ENCODE measurements around the gene PLCXD3.

GRCh38 chr5:41309275-41309674, 201.1 kb downstream of the PLCXD3 start:
- TF ChIP-seq NFE2L1 (CRISPR knock-in tag; IDR thresholded peaks at IDR 0.05) (no peak), KAT7 (CRISPR knock-in tag; IDR thresholded peaks at IDR 0.05; ENCODE audit: borderline replicate concordance) (no peak), TP53 (CRISPR knock-in tag; IDR thresholded peaks at IDR 0.05) (no peak), ATF1 (CRISPR knock-in tag; IDR thresholded peaks at IDR 0.05) (no peak), NR3C1 (CRISPR knock-in tag; conservative IDR thresholded peaks at IDR 0.05; ENCODE audit: low read depth) (no peak), MYBL2 (CRISPR knock-in tag; IDR thresholded peaks at IDR 0.05) (no peak), EMX1 (CRISPR knock-in tag; IDR thresholded peaks at IDR 0.05) (no peak), ESRRA (CRISPR knock-in tag; IDR thresholded peaks at IDR 0.05; ENCODE audit: borderline replicate concordance) (no peak), ETV6 (CRISPR knock-in tag; IDR thresholded peaks at IDR 0.05) (no peak)
- TF ChIP-seq, protein P1, sequence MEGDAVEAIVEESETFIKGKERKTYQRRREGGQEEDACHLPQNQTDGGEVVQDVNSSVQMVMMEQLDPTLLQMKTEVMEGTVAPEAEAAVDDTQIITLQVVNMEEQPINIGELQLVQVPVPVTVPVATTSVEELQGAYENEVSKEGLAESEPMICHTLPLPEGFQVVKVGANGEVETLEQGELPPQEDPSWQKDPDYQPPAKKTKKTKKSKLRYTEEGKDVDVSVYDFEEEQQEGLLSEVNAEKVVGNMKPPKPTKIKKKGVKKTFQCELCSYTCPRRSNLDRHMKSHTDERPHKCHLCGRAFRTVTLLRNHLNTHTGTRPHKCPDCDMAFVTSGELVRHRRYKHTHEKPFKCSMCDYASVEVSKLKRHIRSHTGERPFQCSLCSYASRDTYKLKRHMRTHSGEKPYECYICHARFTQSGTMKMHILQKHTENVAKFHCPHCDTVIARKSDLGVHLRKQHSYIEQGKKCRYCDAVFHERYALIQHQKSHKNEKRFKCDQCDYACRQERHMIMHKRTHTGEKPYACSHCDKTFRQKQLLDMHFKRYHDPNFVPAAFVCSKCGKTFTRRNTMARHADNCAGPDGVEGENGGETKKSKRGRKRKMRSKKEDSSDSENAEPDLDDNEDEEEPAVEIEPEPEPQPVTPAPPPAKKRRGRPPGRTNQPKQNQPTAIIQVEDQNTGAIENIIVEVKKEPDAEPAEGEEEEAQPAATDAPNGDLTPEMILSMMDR (IDR thresholded peaks at IDR 0.05), result no peak
- TF ChIP-seq, protein P2, sequence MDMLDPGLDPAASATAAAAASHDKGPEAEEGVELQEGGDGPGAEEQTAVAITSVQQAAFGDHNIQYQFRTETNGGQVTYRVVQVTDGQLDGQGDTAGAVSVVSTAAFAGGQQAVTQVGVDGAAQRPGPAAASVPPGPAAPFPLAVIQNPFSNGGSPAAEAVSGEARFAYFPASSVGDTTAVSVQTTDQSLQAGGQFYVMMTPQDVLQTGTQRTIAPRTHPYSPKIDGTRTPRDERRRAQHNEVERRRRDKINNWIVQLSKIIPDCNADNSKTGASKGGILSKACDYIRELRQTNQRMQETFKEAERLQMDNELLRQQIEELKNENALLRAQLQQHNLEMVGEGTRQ (CRISPR knock-in tag; IDR thresholded peaks at IDR 0.05), result no peak
- TF ChIP-seq, protein P3, sequence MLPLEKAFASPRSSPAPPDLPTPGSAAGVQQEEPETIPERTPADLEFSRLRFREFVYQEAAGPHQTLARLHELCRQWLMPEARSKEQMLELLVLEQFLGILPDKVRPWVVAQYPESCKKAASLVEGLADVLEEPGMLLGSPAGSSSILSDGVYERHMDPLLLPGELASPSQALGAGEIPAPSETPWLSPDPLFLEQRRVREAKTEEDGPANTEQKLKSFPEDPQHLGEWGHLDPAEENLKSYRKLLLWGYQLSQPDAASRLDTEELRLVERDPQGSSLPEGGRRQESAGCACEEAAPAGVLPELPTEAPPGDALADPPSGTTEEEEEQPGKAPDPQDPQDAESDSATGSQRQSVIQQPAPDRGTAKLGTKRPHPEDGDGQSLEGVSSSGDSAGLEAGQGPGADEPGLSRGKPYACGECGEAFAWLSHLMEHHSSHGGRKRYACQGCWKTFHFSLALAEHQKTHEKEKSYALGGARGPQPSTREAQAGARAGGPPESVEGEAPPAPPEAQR (CRISPR knock-in tag; IDR thresholded peaks at IDR 0.05), result no peak
- TF ChIP-seq, protein P4, sequence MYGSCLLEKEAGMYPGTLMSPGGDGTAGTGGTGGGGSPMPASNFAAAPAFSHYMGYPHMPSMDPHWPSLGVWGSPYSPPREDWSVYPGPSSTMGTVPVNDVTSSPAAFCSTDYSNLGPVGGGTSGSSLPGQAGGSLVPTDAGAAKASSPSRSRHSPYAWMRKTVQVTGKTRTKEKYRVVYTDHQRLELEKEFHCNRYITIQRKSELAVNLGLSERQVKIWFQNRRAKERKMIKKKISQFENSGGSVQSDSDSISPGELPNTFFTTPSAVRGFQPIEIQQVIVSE (CRISPR knock-in tag; IDR thresholded peaks at IDR 0.05; ENCODE audit: borderline replicate concordance), result no peak

Measured in WTC11 (cell line).